ENCODE results near the gene SNX4. TPM values are rescaled to one million over a fixed set of nuclear protein-coding genes. Genes with fewer than 3 reads are reported as not detected.
A peak's percentile ranks its signal among the peaks of the same experiment; 100 is the strongest.

The SNX4 gene
- total RNA-seq, 1 experiment from 2014 or later, result 23.2 TPM

- TF ChIP-seq PREB (CRISPR knock-in tag; IDR thresholded peaks at IDR 0.05; ENCODE audit: borderline replicate concordance), result no peak
- no peak for TF ChIP-seq ETV6 (CRISPR knock-in tag; IDR thresholded peaks at IDR 0.05)
- no peak for TF ChIP-seq E2F5 (CRISPR knock-in tag; IDR thresholded peaks at IDR 0.05)
- TF ChIP-seq TP53 (CRISPR knock-in tag; IDR thresholded peaks at IDR 0.05), result no peak
- no peak for TF ChIP-seq ATF1 (CRISPR knock-in tag; IDR thresholded peaks at IDR 0.05)
- TF ChIP-seq ZNF396 (CRISPR knock-in tag; IDR thresholded peaks at IDR 0.05; ENCODE audit: borderline replicate concordance), result no peak
- no peak for TF ChIP-seq ZBTB43 (CRISPR knock-in tag; IDR thresholded peaks at IDR 0.05)
- DNase-seq (ENCODE audit: low spot score) (no peak), ATAC-seq (peak; percentile 81)
- H3K36me3 Mint-ChIP-seq, result no peaks in the 10 kb centered on the region
- no peak overlapping the region for H3K27ac Mint-ChIP-seq
- ChIA-PET CTCF (interaction anchor here (0.6 to 2.0 kb wide), 8 partner anchors 9 to 202 kb away, joined by 3 to 5 read pairs (median 3); no protein-coding TSS in a partner anchor), POLR2A (no interaction called here)
- H3K4me3 Mint-ChIP-seq, result no peak overlapping the region
- peaks cover 12% of the 10 kb centered on the region for H3K9me3 Mint-ChIP-seq
- H3K27me3 Mint-ChIP-seq (ENCODE audit: low read depth), result peaks cover 32% of the 10 kb centered on the region
- H3K4me1 Mint-ChIP-seq, result peaks cover 15% of the 10 kb centered on the region
These were observed 116.2 kb downstream of the SNX4 start for GRCh38 chr3:125403789-125404188.

GRCh38 chr3:125402639-125403038 lies 117.4 kb downstream of the SNX4 start:
- ChIA-PET CTCF (interaction anchor here (1.4 to 2.0 kb wide), 2 partner anchors 12 to 201 kb away, joined by 3 to 5 read pairs; no protein-coding TSS in a partner anchor), POLR2A (no interaction called here)
- H3K27me3 Mint-ChIP-seq (ENCODE audit: low read depth), result peaks cover 43% of the 10 kb centered on the region
- ATAC-seq (no peak), DNase-seq (ENCODE audit: low spot score) (no peak)
- H3K9me3 Mint-ChIP-seq, result peaks cover 12% of the 10 kb centered on the region
- H3K36me3 Mint-ChIP-seq, result no peaks in the 10 kb centered on the region
- H3K27ac Mint-ChIP-seq, result no peak overlapping the region
- H3K4me3 Mint-ChIP-seq, result no peak overlapping the region
- H3K4me1 Mint-ChIP-seq, result peaks cover 16% of the 10 kb centered on the region
- no peak for TF ChIP-seq SMAD4 (CRISPR knock-in tag; IDR thresholded peaks at IDR 0.05)
- TF ChIP-seq E2F1 (CRISPR knock-in tag; IDR thresholded peaks at IDR 0.05), result no peak
- no peak for TF ChIP-seq ZNF219 (CRISPR knock-in tag; IDR thresholded peaks at IDR 0.05; ENCODE audit: borderline replicate concordance)
- no peak for TF ChIP-seq ZNF232 (CRISPR knock-in tag; IDR thresholded peaks at IDR 0.05)
- no peak for TF ChIP-seq PRDM15 (CRISPR knock-in tag; IDR thresholded peaks at IDR 0.05)
- TF ChIP-seq ZNF263 (CRISPR knock-in tag; IDR thresholded peaks at IDR 0.05; ENCODE audit: low read depth), result no peak
- no peak for TF ChIP-seq ZNF425 (CRISPR knock-in tag; conservative IDR thresholded peaks at IDR 0.05)
- TF ChIP-seq SOX15 (CRISPR knock-in tag; IDR thresholded peaks at IDR 0.05), result no peak
- TF ChIP-seq ZMAT4 (CRISPR knock-in tag; IDR thresholded peaks at IDR 0.05), result no peak
- no peak for TF ChIP-seq ZNF317 (CRISPR knock-in tag; IDR thresholded peaks at IDR 0.05; ENCODE audit: borderline replicate concordance, low read depth)
- TF ChIP-seq FOXP1 (CRISPR knock-in tag; IDR thresholded peaks at IDR 0.05; ENCODE audit: borderline replicate concordance), result no peak
- TF ChIP-seq SMAD3 (CRISPR knock-in tag; IDR thresholded peaks at IDR 0.05; ENCODE audit: borderline replicate concordance), result no peak
- no peak for TF ChIP-seq KAT7 (CRISPR knock-in tag; IDR thresholded peaks at IDR 0.05; ENCODE audit: borderline replicate concordance)
- no peak for TF ChIP-seq PRRX2 (CRISPR knock-in tag; IDR thresholded peaks at IDR 0.05)
- no peak for TF ChIP-seq TP53 (CRISPR knock-in tag; IDR thresholded peaks at IDR 0.05)
- TF ChIP-seq ZNF281 (CRISPR knock-in tag; IDR thresholded peaks at IDR 0.05), result no peak

Measured in WTC11 (cell line).